HFFc6 (cell line): ENCODE data around the gene RARB. TPM values are rescaled to one million over a fixed set of nuclear protein-coding genes. Genes with fewer than 3 reads are reported as not detected.

Source experiments
- DNase-seq: peaks from one replicate; pipeline ENCODE4 v3.0.0-alpha.2; 2018
- H3K27ac Mint-ChIP-seq: 2 replicates; pipeline ENCODE4 v1.8.0; 2020; ENCODE audit warnings: mild to moderate bottlenecking, mixed read lengths
- H3K27me3 Mint-ChIP-seq: 2 replicates; pipeline ENCODE4 v1.8.0; 2021; ENCODE audit warnings: mild to moderate bottlenecking, moderate library complexity, mixed read lengths; ENCODE audit not compliant: insufficient read depth
- H3K36me3 Mint-ChIP-seq: 2 replicates; pipeline ENCODE4 v1.8.0; 2021; ENCODE audit warnings: low read depth, mixed read lengths
- H3K4me1 Mint-ChIP-seq: 2 replicates; pipeline ENCODE4 v1.8.0; 2020; ENCODE audit warnings: low read depth, mixed read lengths
- H3K4me3 Mint-ChIP-seq: 2 replicates; pipeline ENCODE4 v1.8.0; 2020; ENCODE audit warnings: mild to moderate bottlenecking, moderate library complexity, mixed read lengths
- H3K9me3 Mint-ChIP-seq: 2 replicates; pipeline ENCODE4 v1.8.0; 2020; ENCODE audit warnings: mild to moderate bottlenecking, mixed read lengths
- total RNA-seq, 6 experiments: library from RNA; stranded (reverse); fragmentation: NEBNext Ultra II Directional; extraction: Animal tissue kit (Norgen Biotek cat#: 25700); gene quantifications; 2 replicates in 1 of 6; 3 replicates in 5 of 6; pipeline ENCODE4 v1.2.3, GENCODE V29; 2021
- TF ChIP-seq, protein P1 (sequence below): fragments of 200-600 bp; sonication (generic); IDR thresholded peaks from 2 replicates; pipeline ENCODE4 v1.5.0; 2021; ENCODE audit warnings: antibody characterized with exemption, mild to moderate bottlenecking

The RARB gene
- total RNA-seq, 6 experiments from 2014 or later = 1.6 to 2.4 (median 1.8) TPM; not detected in 2

DNA sequence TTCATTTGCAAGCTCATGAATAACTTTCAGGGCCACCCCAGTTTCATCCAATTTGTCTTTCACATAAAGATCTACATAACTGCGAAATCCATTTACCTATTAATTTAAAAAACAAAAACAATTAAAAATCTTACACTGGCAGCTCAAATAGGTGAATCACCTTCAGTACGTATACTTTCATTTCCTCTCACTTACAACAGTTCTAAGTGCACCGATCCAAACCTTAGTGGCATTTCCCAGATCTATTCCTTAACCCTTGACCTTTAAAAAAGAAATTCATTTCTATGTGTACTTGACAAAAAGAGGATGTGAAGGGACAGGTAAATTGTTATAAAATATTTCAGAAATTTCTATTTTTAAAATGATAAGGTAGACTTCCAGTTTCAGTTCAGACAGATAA is 205.9 kb downstream of the RARB start:
- H3K4me1 Mint-ChIP-seq = peaks cover 14% of the 10 kb centered on the region; the same call in 1 of the 2 replicates
- TF ChIP-seq, protein P1, sequence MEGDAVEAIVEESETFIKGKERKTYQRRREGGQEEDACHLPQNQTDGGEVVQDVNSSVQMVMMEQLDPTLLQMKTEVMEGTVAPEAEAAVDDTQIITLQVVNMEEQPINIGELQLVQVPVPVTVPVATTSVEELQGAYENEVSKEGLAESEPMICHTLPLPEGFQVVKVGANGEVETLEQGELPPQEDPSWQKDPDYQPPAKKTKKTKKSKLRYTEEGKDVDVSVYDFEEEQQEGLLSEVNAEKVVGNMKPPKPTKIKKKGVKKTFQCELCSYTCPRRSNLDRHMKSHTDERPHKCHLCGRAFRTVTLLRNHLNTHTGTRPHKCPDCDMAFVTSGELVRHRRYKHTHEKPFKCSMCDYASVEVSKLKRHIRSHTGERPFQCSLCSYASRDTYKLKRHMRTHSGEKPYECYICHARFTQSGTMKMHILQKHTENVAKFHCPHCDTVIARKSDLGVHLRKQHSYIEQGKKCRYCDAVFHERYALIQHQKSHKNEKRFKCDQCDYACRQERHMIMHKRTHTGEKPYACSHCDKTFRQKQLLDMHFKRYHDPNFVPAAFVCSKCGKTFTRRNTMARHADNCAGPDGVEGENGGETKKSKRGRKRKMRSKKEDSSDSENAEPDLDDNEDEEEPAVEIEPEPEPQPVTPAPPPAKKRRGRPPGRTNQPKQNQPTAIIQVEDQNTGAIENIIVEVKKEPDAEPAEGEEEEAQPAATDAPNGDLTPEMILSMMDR = no peak
- no peak overlapping the region for H3K4me3 Mint-ChIP-seq
- no peak for DNase-seq
- no peak overlapping the region for H3K27ac Mint-ChIP-seq
- no peaks in the 10 kb centered on the region for H3K27me3 Mint-ChIP-seq
- H3K9me3 Mint-ChIP-seq = no peaks in the 10 kb centered on the region
- H3K36me3 Mint-ChIP-seq = peaks cover 15% of the 10 kb centered on the region; the same call in 1 of the 2 replicates

DNA sequence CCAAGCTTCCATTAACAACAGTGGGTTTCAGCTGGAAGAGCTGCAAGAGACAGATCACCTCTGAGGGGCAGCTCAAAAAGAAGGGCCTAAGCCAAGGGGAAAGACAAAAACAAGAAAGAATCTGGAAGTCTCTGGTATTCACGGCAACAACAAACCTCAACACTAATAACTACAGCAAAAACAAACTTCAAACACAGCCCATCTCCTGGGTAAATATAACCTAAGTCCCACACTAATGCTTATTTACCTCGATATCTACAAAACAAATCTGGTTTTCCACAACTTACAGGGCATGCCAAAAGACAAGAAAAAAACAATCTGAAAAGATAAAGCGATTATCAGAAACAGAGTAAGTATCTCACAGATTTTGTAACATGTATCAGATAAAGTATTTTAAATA is 207.0 kb downstream of the RARB start:
- Mint-ChIP-seq H3K4me3 (no peak overlapping the region), H3K27me3 (no peaks in the 10 kb centered on the region), H3K36me3 (peaks cover 9% of the 10 kb centered on the region; the same call in 1 of the 2 replicates), H3K4me1 (peaks cover 14% of the 10 kb centered on the region; the same call in 1 of the 2 replicates), H3K9me3 (no peaks in the 10 kb centered on the region), H3K27ac (no peak overlapping the region)
- TF ChIP-seq, protein P1 = no peak
- DNase-seq = no peak

Other genes with a start within 250 kb of the RARB start
- 10 to 100 TPM; 69.9 to 97.1 (median 88.5) TPM for gene TOP2B, start 236.6 kb downstream of the RARB start, total RNA-seq